HepG2 (cell line): ENCODE data around the gene KLF16. TPM values are rescaled to one million over a fixed set of nuclear protein-coding genes. Genes with fewer than 3 reads are reported as not detected.

Experiments used
- AGO2 ChIP-seq: fragments of 200-400 bp; formaldehyde crosslinking; optimal IDR thresholded peaks from 2 replicates; pipeline ENCODE3; 2017; ENCODE audit warnings: mild to moderate bottlenecking, low read depth, low read length, moderate library complexity
- FOXA3 ChIP-seq: IDR thresholded peaks from 2 replicates; pipeline ENCODE4 v1.6.1; 2016; ENCODE audit warnings: missing genetic modification reagents, missing compliant biosample characterization
- JARID2 ChIP-seq: sonication (generic); formaldehyde crosslinking; IDR thresholded peaks from 2 replicates; pipeline ENCODE4 v1.8.1; 2023; ENCODE audit warnings: missing genetic modification reagents, inconsistent platforms; ENCODE audit not compliant: insufficient replicate concordance
- JUN ChIP-seq: sonication (generic); formaldehyde crosslinking; IDR thresholded peaks from 2 replicates; pipeline ENCODE4 v1.4.0; 2020; ENCODE audit warnings: mild to moderate bottlenecking, missing genetic modification reagents
- MZF1 ChIP-seq: sonication (generic); formaldehyde crosslinking; IDR thresholded peaks from 2 replicates; pipeline ENCODE4 v1.8.1; 2023; ENCODE audit warnings: mild to moderate bottlenecking, missing genetic modification reagents, borderline replicate concordance
- NCOA5 ChIP-seq: sonication (generic); formaldehyde crosslinking; IDR thresholded peaks from 2 replicates; pipeline ENCODE4 v1.4.0; 2020; ENCODE audit warnings: missing genetic modification reagents
- RELA ChIP-seq: sonication (generic); formaldehyde crosslinking; IDR thresholded peaks from 2 replicates; pipeline ENCODE4 v1.4.0; 2020; ENCODE audit warnings: missing genetic modification reagents
- SIX1 ChIP-seq: sonication (generic); formaldehyde crosslinking; IDR thresholded peaks from 2 replicates; pipeline ENCODE4 v1.4.0; 2020; ENCODE audit warnings: missing genetic modification reagents, borderline replicate concordance
- THAP11 ChIP-seq: IDR thresholded peaks from 2 replicates; pipeline ENCODE4 v1.6.1; 2016; ENCODE audit warnings: missing biosample characterization, missing genetic modification reagents
- ZFX ChIP-seq: sonication (generic); formaldehyde crosslinking; IDR thresholded peaks from 2 replicates; pipeline ENCODE4 v1.4.0; 2020; ENCODE audit warnings: mild to moderate bottlenecking, low read depth, missing genetic modification reagents, moderate library complexity
- ZNF136 ChIP-seq: sonication (generic); formaldehyde crosslinking; IDR thresholded peaks from 2 replicates; pipeline ENCODE4 v1.8.1; 2022; ENCODE audit warnings: low read depth, mild to moderate bottlenecking, moderate library complexity, missing genetic modification reagents
- ZNF235 ChIP-seq: sonication (generic); formaldehyde crosslinking; IDR thresholded peaks from 2 replicates; pipeline ENCODE4 v1.8.1; 2023; ENCODE audit warnings: mild to moderate bottlenecking, missing genetic modification reagents, borderline replicate concordance
- ZNF441 ChIP-seq: sonication (generic); formaldehyde crosslinking; IDR thresholded peaks from 2 replicates; pipeline ENCODE4 v1.7.0; 2021; ENCODE audit warnings: missing genetic modification reagents, borderline replicate concordance
- polyA plus RNA-seq, 8 experiments: library from polyadenylated mRNA; depleted of rRNA in 3 of 8; stranded (reverse) in 7 of 8; unstranded in 1 of 8; fragments of >200 nt; fragmentation: Illumina TruSeq in 4 of 8; extraction: Trizol in 4 of 8; gene quantifications; 2 replicates each; pipeline versions ENCODE4 v1.2.1 to v1.2.3, GENCODE V29; 2011 to 2016; ENCODE audit warnings: low read depth in 4 of 8, missing spikeins in 1 of 8, mixed read lengths in 1 of 8; ENCODE audit not compliant: insufficient read depth in 1 of 8
- total RNA-seq, 5 experiments: library from RNA; depleted of rRNA; stranded (reverse); fragments of >200 nt; fragmentation: Illumina TruSeq; extraction: Trizol; gene quantifications; 2 replicates each; pipeline ENCODE4 v1.2.3, GENCODE V29; 2016; ENCODE audit warnings: low read depth in 1 of 5
- TF ChIP-seq, protein P1 (sequence below): sonication (generic); formaldehyde crosslinking; IDR thresholded peaks from 2 replicates; pipeline ENCODE4 v1.4.0; 2020; ENCODE audit warnings: mild to moderate bottlenecking, missing genetic modification reagents
- TF ChIP-seq, protein P2 (sequence below): sonication (generic); formaldehyde crosslinking; IDR thresholded peaks from 2 replicates; pipeline ENCODE4 v1.4.0; 2020; ENCODE audit warnings: mild to moderate bottlenecking, missing genetic modification reagents
- TF ChIP-seq, protein P3 (sequence below): sonication (generic); formaldehyde crosslinking; IDR thresholded peaks from 2 replicates; pipeline ENCODE4 v1.5.0; 2020; ENCODE audit warnings: mild to moderate bottlenecking, missing genetic modification reagents
- TF ChIP-seq, protein P4 (sequence below): sonication (generic); formaldehyde crosslinking; IDR thresholded peaks from 2 replicates; pipeline ENCODE4 v1.4.0; 2020; ENCODE audit warnings: missing genetic modification reagents, borderline replicate concordance
- TF ChIP-seq, protein P5 (sequence below): sonication (generic); formaldehyde crosslinking; IDR thresholded peaks from 2 replicates; pipeline ENCODE4 v1.4.0; 2020; ENCODE audit warnings: missing genetic modification reagents
- TF ChIP-seq, protein P6 (sequence below), 2 experiments: fragments of 450-650 bp in 1 of 2; sonication (generic) in 1 of 2; formaldehyde crosslinking; IDR thresholded peaks; 2 replicates each; pipeline versions ENCODE4 v1.5.0 to v1.8.0; 2020 to 2022; ENCODE audit warnings: mild to moderate bottlenecking in 1 of 2, missing genetic modification reagents in 1 of 2

Gene KLF16
- total and polyA plus RNA-seq, 2 of the 13 experiments (the other 11 are each of a cell fraction or from before 2014, with no cell fraction given) = 3.5 to 6.7 TPM

DNA sequence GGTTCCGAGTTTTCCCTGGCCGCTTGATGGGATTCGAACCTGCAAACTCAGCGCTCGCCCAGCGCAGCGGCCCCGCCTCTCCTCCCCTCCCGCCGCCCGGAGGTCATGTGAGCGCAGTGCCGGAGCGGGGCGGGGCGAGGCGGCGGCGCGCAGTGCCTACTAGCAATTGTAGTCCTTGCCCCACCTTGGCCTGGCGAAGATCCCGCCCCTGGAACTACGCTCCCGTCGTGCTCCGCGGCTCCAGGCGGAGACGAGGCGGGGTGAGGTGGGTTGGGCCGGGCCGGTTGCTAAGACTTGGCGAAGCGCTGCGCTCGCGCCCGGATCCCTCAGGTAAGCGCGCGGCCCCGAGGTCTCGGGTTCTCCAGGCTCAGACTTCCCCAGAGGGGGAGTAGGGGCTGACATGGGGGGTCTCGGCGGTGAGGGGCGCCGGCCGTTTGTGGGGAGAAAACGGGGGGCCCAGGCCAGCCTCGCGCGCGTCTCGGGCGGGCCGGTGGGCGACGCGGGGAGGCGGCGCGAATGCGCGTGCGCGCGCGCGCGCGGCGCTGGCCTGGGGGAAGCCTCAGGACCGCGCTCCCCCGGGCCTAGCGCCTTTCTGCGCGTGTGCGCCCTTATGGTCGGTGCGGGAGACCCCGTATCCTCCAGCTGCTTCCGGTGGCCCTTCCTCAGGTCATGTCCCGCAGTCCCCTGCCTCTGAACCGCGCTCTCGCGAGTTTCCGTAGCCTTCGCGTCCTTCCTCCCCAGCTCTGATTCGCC lies 41.9 kb upstream of the KLF16 start, which contains the start of the genes ADAT3 and SCAMP4 (continued):
- TF ChIP-seq ZNF441 (CRISPR knock-in tag) (no peak), JARID2 (no peak), FOXA3 (CRISPR knock-in tag) (peak; percentile 57), NCOA5 (CRISPR knock-in tag) (no peak), MZF1 (CRISPR knock-in tag) (no peak), JUN (CRISPR knock-in tag) (no peak), ZNF136 (CRISPR knock-in tag) (no peak), AGO2 (no peak), RELA (CRISPR knock-in tag) (no peak), THAP11 (CRISPR knock-in tag) (peak; percentile 98), ZFX (CRISPR knock-in tag) (peak; percentile 79), ZNF235 (CRISPR knock-in tag) (no peak), SIX1 (CRISPR knock-in tag) (no peak)
- TF ChIP-seq, protein P1, sequence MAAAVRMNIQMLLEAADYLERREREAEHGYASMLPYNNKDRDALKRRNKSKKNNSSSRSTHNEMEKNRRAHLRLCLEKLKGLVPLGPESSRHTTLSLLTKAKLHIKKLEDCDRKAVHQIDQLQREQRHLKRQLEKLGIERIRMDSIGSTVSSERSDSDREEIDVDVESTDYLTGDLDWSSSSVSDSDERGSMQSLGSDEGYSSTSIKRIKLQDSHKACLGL = no peak; the same call in 1 of the 2 replicates
- TF ChIP-seq, protein P2, sequence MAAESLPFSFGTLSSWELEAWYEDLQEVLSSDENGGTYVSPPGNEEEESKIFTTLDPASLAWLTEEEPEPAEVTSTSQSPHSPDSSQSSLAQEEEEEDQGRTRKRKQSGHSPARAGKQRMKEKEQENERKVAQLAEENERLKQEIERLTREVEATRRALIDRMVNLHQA (CRISPR knock-in tag) = no peak
- TF ChIP-seq, protein P3, sequence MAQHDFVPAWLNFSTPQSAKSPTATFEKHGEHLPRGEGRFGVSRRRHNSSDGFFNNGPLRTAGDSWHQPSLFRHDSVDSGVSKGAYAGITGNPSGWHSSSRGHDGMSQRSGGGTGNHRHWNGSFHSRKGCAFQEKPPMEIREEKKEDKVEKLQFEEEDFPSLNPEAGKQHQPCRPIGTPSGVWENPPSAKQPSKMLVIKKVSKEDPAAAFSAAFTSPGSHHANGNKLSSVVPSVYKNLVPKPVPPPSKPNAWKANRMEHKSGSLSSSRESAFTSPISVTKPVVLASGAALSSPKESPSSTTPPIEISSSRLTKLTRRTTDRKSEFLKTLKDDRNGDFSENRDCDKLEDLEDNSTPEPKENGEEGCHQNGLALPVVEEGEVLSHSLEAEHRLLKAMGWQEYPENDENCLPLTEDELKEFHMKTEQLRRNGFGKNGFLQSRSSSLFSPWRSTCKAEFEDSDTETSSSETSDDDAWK (CRISPR knock-in tag) = no peak
- TF ChIP-seq, protein P4, sequence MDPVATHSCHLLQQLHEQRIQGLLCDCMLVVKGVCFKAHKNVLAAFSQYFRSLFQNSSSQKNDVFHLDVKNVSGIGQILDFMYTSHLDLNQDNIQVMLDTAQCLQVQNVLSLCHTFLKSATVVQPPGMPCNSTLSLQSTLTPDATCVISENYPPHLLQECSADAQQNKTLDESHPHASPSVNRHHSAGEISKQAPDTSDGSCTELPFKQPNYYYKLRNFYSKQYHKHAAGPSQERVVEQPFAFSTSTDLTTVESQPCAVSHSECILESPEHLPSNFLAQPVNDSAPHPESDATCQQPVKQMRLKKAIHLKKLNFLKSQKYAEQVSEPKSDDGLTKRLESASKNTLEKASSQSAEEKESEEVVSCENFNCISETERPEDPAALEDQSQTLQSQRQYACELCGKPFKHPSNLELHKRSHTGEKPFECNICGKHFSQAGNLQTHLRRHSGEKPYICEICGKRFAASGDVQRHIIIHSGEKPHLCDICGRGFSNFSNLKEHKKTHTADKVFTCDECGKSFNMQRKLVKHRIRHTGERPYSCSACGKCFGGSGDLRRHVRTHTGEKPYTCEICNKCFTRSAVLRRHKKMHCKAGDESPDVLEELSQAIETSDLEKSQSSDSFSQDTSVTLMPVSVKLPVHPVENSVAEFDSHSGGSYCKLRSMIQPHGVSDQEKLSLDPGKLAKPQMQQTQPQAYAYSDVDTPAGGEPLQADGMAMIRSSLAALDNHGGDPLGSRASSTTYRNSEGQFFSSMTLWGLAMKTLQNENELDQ (CRISPR knock-in tag) = no peak
- TF ChIP-seq, protein P5, sequence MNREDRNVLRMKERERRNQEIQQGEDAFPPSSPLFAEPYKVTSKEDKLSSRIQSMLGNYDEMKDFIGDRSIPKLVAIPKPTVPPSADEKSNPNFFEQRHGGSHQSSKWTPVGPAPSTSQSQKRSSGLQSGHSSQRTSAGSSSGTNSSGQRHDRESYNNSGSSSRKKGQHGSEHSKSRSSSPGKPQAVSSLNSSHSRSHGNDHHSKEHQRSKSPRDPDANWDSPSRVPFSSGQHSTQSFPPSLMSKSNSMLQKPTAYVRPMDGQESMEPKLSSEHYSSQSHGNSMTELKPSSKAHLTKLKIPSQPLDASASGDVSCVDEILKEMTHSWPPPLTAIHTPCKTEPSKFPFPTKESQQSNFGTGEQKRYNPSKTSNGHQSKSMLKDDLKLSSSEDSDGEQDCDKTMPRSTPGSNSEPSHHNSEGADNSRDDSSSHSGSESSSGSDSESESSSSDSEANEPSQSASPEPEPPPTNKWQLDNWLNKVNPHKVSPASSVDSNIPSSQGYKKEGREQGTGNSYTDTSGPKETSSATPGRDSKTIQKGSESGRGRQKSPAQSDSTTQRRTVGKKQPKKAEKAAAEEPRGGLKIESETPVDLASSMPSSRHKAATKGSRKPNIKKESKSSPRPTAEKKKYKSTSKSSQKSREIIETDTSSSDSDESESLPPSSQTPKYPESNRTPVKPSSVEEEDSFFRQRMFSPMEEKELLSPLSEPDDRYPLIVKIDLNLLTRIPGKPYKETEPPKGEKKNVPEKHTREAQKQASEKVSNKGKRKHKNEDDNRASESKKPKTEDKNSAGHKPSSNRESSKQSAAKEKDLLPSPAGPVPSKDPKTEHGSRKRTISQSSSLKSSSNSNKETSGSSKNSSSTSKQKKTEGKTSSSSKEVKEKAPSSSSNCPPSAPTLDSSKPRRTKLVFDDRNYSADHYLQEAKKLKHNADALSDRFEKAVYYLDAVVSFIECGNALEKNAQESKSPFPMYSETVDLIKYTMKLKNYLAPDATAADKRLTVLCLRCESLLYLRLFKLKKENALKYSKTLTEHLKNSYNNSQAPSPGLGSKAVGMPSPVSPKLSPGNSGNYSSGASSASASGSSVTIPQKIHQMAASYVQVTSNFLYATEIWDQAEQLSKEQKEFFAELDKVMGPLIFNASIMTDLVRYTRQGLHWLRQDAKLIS (CRISPR knock-in tag) = no peak
- TF ChIP-seq, protein P6, sequence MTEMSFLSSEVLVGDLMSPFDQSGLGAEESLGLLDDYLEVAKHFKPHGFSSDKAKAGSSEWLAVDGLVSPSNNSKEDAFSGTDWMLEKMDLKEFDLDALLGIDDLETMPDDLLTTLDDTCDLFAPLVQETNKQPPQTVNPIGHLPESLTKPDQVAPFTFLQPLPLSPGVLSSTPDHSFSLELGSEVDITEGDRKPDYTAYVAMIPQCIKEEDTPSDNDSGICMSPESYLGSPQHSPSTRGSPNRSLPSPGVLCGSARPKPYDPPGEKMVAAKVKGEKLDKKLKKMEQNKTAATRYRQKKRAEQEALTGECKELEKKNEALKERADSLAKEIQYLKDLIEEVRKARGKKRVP (CRISPR knock-in tag; IDR thresholded peaks at IDR 0.05) = 0 out of 4 replicates have a peak, but pooled peaks of 1 of the 2 experiments have one; percentile 17
